ENCODE data around the gene MTFP1. TPM values are rescaled to one million over a fixed set of nuclear protein-coding genes. Genes with fewer than 3 reads are reported as not detected.
A peak's percentile ranks its signal among the peaks of the same experiment; 100 is the strongest.

The MTFP1 gene
- total and polyA plus RNA-seq, 2 experiments from 2014 or later: 54.6 to 64.1 TPM

DNA sequence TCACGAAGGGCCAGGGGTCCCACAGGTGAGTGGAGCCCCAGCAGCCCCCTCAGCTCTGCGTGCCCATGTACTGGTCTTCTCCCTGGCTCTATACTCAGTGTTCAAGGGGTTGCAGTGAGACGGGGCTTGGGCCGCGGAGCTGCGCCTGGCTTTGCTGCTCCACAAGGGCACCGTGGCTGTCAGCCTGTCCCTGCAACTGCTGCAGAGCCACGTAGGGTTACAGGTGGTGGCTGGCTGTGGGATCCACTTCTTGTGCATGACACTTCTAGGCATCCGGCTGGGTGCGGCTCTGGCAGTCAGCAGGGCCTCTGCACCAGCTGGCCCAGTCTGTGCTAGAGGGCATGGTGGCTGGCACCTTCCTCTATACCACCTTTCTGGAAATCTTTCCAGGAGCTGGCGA lies 14.3 kb downstream of the MTFP1 start (continued):
- TF ChIP-seq, protein P1, sequence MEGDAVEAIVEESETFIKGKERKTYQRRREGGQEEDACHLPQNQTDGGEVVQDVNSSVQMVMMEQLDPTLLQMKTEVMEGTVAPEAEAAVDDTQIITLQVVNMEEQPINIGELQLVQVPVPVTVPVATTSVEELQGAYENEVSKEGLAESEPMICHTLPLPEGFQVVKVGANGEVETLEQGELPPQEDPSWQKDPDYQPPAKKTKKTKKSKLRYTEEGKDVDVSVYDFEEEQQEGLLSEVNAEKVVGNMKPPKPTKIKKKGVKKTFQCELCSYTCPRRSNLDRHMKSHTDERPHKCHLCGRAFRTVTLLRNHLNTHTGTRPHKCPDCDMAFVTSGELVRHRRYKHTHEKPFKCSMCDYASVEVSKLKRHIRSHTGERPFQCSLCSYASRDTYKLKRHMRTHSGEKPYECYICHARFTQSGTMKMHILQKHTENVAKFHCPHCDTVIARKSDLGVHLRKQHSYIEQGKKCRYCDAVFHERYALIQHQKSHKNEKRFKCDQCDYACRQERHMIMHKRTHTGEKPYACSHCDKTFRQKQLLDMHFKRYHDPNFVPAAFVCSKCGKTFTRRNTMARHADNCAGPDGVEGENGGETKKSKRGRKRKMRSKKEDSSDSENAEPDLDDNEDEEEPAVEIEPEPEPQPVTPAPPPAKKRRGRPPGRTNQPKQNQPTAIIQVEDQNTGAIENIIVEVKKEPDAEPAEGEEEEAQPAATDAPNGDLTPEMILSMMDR (conservative IDR thresholded peaks at IDR 0.05; ENCODE audit: low read depth in 2 of 2): no peak
- TF ChIP-seq, protein P2, sequence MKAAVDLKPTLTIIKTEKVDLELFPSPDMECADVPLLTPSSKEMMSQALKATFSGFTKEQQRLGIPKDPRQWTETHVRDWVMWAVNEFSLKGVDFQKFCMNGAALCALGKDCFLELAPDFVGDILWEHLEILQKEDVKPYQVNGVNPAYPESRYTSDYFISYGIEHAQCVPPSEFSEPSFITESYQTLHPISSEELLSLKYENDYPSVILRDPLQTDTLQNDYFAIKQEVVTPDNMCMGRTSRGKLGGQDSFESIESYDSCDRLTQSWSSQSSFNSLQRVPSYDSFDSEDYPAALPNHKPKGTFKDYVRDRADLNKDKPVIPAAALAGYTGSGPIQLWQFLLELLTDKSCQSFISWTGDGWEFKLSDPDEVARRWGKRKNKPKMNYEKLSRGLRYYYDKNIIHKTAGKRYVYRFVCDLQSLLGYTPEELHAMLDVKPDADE (IDR thresholded peaks at IDR 0.05): no peak

DNA sequence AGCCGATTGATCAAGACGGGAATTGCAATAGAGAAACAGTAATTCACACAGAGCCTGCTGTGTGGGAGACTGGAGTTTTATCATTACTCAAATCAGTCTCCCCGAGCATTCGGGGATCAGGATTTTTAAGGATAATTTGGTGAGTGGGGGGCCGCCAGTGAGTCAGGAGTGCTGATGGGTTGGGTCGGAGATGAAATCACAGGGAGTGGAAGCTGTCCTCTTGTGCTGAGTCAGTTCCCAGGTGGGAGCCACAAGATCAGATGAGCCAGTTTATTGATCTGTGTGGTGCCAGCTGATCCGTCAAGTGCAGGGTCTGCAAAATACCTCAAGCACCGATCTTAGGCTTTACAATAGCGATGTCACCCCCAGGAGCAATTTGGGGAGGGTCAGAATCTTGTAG lies 15.5 kb downstream of the MTFP1 start:
- H3K4me3 ChIP-seq: no peak overlapping the region
- DNase-seq (ENCODE audit: low spot score): no peak
- Mint-ChIP-seq H3K4me1 (peaks cover 20% of the 10 kb centered on the region), H3K9me3 (no peaks in the 10 kb centered on the region; the same call in 2 of the 3 replicates), H3K27ac (peak overlapping the region; percentile 16; the same call in 1 of the 2 replicates), H3K27me3 (ENCODE audit: insufficient read depth, low read depth, poor library complexity) (peaks cover 6% of the 10 kb centered on the region), H3K4me3 (no peak overlapping the region), H3K36me3 (ENCODE audit: low read depth) (no peaks in the 10 kb centered on the region)
- H2AFZ ChIP-seq: no peak overlapping the region
- H3K36me3 ChIP-seq (ENCODE audit: insufficient read depth): no peaks in the 10 kb centered on the region
- H3K27me3 ChIP-seq (ENCODE audit: insufficient read depth): no peaks in the 10 kb centered on the region
- H3F3A ChIP-seq (replicated peaks; ENCODE audit: low read depth): no peaks in the 10 kb centered on the region
- no peak overlapping the region for H3K27ac ChIP-seq (ENCODE audit: low read depth)
- ATAC-seq: no peak
- no peaks in the 10 kb centered on the region; the same call in 1 of the 2 replicates for H3K4me1 ChIP-seq (ENCODE audit: insufficient read depth)
- no peaks in the 10 kb centered on the region for H3K9me2 ChIP-seq (ENCODE audit: insufficient read depth)
- no peaks in the 10 kb centered on the region for H3K79me2 ChIP-seq (replicated peaks; ENCODE audit: insufficient read depth)
- H3K4me2 ChIP-seq: no peak overlapping the region
- H4K20me1 ChIP-seq (replicated peaks; ENCODE audit: insufficient read depth): no peaks in the 10 kb centered on the region
- TF ChIP-seq, protein P1 (conservative IDR thresholded peaks at IDR 0.05; ENCODE audit: low read depth in 2 of 2): no peak
- TF ChIP-seq POLR2AphosphoS5 (IDR thresholded peaks at IDR 0.05; ENCODE audit: low read depth) (no peak), NANOG (IDR thresholded peaks at IDR 0.05; ENCODE audit: borderline replicate concordance) (no peak), ZNF114 (CRISPR knock-in tag; IDR thresholded peaks at IDR 0.05) (no peak), EZH2phosphoT487 (IDR thresholded peaks at IDR 0.05; ENCODE audit: unreplicated experiment) (no peak), STAT1 (IDR thresholded peaks at IDR 0.05; ENCODE audit: unreplicated experiment) (no peak), CREB1 (CRISPR knock-in tag; IDR thresholded peaks at IDR 0.05; ENCODE audit: low read depth) (no peak)
- TF ChIP-seq, protein P3, sequence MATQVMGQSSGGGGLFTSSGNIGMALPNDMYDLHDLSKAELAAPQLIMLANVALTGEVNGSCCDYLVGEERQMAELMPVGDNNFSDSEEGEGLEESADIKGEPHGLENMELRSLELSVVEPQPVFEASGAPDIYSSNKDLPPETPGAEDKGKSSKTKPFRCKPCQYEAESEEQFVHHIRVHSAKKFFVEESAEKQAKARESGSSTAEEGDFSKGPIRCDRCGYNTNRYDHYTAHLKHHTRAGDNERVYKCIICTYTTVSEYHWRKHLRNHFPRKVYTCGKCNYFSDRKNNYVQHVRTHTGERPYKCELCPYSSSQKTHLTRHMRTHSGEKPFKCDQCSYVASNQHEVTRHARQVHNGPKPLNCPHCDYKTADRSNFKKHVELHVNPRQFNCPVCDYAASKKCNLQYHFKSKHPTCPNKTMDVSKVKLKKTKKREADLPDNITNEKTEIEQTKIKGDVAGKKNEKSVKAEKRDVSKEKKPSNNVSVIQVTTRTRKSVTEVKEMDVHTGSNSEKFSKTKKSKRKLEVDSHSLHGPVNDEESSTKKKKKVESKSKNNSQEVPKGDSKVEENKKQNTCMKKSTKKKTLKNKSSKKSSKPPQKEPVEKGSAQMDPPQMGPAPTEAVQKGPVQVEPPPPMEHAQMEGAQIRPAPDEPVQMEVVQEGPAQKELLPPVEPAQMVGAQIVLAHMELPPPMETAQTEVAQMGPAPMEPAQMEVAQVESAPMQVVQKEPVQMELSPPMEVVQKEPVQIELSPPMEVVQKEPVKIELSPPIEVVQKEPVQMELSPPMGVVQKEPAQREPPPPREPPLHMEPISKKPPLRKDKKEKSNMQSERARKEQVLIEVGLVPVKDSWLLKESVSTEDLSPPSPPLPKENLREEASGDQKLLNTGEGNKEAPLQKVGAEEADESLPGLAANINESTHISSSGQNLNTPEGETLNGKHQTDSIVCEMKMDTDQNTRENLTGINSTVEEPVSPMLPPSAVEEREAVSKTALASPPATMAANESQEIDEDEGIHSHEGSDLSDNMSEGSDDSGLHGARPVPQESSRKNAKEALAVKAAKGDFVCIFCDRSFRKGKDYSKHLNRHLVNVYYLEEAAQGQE (IDR thresholded peaks at IDR 0.05; ENCODE audit: unreplicated experiment): no peak
- TF ChIP-seq, protein P4, sequence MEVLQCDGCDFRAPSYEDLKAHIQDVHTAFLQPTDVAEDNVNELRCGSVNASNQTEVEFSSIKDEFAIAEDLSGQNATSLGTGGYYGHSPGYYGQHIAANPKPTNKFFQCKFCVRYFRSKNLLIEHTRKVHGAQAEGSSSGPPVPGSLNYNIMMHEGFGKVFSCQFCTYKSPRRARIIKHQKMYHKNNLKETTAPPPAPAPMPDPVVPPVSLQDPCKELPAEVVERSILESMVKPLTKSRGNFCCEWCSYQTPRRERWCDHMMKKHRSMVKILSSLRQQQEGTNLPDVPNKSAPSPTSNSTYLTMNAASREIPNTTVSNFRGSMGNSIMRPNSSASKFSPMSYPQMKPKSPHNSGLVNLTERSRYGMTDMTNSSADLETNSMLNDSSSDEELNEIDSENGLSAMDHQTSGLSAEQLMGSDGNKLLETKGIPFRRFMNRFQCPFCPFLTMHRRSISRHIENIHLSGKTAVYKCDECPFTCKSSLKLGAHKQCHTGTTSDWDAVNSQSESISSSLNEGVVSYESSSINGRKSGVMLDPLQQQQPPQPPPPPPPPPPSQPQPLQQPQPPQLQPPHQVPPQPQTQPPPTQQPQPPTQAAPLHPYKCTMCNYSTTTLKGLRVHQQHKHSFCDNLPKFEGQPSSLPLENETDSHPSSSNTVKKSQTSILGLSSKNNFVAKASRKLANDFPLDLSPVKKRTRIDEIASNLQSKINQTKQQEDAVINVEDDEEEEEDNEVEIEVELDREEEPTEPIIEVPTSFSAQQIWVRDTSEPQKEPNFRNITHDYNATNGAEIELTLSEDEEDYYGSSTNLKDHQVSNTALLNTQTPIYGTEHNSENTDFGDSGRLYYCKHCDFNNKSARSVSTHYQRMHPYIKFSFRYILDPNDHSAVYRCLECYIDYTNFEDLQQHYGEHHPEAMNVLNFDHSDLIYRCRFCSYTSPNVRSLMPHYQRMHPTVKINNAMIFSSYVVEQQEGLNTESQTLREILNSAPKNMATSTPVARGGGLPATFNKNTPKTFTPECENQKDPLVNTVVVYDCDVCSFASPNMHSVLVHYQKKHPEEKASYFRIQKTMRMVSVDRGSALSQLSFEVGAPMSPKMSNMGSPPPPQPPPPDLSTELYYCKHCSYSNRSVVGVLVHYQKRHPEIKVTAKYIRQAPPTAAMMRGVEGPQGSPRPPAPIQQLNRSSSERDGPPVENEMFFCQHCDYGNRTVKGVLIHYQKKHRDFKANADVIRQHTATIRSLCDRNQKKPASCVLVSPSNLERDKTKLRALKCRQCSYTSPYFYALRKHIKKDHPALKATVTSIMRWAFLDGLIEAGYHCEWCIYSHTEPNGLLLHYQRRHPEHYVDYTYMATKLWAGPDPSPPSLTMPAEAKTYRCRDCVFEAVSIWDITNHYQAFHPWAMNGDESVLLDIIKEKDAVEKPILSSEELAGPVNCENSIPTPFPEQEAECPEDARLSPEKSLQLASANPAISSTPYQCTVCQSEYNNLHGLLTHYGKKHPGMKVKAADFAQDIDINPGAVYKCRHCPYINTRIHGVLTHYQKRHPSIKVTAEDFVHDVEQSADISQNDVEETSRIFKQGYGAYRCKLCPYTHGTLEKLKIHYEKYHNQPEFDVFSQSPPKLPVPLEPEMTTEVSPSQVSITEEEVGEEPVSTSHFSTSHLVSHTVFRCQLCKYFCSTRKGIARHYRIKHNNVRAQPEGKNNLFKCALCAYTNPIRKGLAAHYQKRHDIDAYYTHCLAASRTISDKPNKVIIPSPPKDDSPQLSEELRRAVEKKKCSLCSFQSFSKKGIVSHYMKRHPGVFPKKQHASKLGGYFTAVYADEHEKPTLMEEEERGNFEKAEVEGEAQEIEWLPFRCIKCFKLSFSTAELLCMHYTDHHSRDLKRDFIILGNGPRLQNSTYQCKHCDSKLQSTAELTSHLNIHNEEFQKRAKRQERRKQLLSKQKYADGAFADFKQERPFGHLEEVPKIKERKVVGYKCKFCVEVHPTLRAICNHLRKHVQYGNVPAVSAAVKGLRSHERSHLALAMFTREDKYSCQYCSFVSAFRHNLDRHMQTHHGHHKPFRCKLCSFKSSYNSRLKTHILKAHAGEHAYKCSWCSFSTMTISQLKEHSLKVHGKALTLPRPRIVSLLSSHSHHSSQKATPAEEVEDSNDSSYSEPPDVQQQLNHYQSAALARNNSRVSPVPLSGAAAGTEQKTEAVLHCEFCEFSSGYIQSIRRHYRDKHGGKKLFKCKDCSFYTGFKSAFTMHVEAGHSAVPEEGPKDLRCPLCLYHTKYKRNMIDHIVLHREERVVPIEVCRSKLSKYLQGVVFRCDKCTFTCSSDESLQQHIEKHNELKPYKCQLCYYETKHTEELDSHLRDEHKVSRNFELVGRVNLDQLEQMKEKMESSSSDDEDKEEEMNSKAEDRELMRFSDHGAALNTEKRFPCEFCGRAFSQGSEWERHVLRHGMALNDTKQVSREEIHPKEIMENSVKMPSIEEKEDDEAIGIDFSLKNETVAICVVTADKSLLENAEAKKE (CRISPR knock-in tag; IDR thresholded peaks at IDR 0.05): no peak

Data from GM23338 (cell line).